Posterior cingulate gyrus (tissue), 11 donors: Measurements from ENCODE around the gene NMRAL1.

ENCODE experiments used
- DNase-seq, 10 donors: peaks; one replicate each; pipeline versions ENCODE4 v3.0.0 to v3.0.0-alpha.2; 2020 to 2021; ENCODE audit warnings: mixed read lengths in 3 of 10
- intact Hi-C: fragments of 100-400 bp; cut with DNase I; formaldehyde crosslinking; loops from one replicate; pipeline ENCODE4 v1.15.1; 2023

NMRAL1 gene

DNA sequence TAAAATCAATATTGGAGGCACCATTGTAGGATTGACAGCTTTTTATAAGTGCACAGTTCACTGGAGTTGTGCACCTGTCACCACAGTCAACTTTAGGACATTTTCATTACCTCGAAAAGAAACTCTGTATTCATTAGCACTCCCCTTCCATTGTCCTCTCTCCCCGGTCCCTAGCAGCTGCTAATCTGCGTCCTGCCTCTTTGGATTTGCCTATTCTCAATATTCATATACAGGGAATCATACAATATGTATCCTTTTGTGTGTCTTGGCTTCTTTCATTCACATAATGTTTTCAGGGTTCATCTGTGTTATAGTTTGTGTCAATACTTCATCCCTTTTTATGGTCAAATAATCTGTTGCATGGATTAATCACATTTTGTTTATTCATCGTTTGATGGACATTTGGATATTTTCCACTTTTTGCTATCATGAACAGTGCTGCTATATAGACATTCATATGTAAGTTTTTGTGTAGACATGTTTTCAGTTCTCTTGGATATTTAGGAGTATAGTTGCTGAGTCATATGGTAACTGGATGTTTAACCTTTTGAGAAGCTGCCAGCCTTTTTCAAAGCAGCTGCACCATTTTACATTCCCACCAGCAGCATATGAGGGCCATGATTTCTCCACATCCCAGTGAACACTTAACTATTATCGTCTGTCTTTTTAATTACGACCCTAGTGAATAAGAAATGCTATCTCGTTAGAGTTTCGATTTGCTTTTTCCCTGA, 38.9 kb downstream of the NMRAL1 start:
- intact Hi-C loops: no loop called here
- no peak for DNase-seq

DNA sequence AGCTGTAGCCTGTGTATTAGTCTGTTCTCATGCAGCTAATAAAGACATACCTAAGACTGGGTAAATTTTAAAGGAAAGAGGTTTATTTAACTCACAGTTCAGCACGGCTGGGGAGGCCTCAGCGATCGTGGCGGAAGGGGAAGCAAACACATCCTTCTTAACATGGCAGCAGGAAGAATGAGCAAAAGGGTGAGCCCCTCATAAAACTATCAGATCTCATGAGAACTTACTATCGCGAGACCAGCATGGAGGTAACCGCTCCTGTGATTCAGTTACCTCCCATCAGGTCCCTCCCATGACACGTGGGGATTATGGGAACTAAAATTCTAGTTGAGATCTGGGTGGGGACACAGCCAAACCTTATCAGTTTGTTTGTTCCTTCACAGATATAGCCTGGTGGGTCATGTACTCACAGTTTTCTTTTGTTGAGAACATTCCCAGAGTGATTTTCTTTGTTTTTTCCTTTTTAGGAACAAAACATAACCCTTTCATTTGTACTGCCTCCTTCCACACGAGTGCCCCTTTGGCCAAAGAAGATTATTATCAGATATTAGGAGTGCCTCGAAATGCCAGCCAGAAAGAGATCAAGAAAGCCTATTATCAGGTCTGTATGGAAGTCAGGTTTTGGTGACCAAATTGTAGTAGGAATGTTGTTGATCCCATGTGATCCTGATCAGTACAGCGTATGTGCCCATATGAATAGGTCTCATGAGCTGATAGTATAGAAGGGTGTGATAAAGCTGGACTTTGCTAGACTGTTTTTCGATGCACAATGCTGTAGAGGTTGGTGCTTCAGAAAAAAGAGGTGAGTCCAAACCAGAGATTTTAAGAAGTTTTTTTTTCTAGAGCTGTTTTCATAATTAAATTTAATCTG, 40.3 kb downstream of the NMRAL1 start:
- intact Hi-C loops: no loop called here
- DNase-seq: no peak

DNA sequence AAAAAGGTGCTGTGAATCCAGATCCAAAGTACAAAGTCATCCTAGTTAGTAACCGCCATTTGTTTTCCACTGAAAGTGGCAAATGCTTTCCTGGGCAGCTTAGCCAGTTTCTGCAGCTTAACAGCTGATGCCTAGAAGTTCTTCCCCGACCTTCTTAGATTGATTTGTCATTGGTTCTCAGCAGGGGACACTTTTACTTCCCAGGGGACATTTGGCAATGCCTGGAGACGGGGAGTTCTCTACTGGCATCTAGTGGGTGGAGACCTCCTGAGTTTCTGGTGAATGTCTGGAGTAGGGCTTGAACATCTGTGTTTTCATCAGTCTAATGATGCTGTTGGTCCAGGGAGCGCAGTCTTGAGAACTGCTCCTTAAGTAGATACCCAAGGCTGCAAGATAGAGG, 41.2 kb downstream of the NMRAL1 start:
- intact Hi-C loops: no loop called here

DNA sequence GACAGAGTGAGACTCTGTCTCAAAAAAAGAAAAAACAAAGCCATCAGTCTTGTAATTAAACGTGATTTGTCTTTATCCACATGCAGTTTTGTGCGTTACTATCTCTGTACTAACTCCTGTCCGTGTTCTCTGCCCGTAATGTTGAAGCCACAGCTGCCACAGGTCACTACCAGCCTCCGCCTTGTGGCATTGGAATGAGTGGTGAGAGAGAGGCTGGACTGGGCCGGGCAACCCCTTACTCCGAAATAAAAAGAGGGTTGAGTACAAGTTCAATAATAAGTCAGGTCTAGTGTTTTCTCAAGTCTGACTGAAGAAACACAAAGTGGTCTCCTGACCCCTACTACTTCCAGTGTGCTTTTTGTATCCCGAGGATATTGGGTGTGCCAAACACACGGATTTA, 43.4 kb downstream of the NMRAL1 start:
- intact Hi-C loops: no loop called here

More for the DNA sequence above, 41.2 kb downstream of the NMRAL1 start:
- no peak for DNase-seq

DNA sequence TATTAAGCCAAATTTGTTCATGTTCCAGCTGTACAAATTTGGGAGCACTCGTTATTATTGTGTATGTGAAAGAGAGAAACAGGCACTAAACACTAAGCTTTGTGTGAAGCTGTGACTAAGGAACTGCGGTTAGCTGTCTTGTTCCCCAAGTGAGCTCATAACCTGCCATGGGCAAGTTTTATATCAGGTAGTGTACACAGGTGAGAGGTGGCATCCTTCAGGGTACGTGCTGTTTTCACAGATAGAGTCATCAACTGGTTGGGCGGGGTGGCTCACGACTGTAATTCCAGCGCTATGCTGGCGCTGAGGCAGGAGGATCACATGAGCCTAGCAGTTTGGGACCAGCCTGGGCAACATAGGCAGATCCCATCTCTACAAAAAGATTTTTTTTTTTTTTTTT, 45.9 kb downstream of the NMRAL1 start:
- DNase-seq: peak in 1 of 10 donors; percentile 29
- intact Hi-C loops: no loop called here

More for the DNA sequence above, 43.4 kb downstream of the NMRAL1 start:
- peak in 1 of 10 donors; percentile 51 for DNase-seq

DNA sequence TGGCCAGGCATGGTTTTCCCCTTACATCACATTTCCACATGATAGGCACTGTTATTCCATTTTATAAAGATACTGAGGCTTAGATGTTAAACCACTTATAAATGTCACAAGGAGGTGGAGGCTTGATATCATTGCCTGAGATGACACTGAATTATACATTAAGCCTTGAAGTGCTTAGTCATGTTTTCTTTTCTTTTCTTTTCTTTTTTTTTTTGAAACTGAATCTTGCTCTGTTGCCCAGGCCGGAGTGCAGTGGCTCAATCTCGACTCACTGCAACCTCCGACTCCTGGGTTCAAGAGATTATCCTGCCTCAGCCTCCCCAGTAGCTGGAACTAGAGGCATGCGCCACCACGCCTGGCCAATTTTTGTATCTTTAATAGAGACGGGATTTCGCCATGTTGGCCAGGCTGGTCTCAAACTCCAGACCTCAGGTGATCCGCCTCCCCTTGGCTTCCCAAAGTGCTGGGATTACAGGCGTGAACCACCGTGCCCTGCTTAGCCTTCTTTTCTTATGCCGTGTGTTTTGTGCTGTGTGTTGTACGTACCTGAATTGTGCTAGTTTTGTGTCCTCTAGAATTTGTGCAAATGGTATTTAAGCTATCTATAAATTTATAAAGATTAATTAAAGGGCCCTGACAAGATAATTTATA, 47.6 kb downstream of the NMRAL1 start:
- intact Hi-C loops: no loop called here
- peak in 2 of 10 donors; percentile 19 to 21 for DNase-seq

DNA sequence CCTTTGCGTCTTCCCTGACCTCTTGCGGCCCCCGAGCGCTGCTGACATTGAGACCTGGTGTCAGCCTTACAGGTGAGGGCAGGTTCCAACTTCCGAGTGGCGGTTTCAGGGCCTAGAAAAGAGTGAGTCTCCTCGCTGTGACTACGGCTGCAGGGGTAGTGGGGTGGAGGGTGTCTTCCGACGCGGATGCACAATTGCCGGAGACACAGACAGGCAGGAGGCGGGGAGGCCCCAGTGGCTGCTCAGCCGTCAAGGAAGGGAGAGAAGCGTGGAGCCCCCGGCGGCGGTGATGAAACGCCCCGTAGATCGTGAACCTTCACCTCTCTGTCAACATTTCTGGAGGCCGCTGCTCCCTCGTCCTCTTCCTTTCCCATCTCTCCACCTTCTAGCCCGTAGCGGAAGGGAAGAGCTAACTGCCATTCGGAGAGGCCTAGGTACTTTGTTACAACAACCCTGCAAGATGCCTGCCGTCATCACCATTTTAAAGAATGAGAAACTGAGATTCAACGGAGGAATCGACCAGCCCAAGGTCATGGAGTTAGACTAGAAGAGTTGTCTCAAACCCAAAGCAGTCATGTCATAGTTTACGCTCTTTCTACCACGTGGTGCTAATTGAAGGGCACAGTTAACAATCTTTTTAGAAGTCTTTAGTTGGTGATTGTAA, 48.3 kb downstream of the NMRAL1 start:
- intact Hi-C loops: no loop called here
- DNase-seq: peak in 1 of 10 donors; percentile 82

DNA sequence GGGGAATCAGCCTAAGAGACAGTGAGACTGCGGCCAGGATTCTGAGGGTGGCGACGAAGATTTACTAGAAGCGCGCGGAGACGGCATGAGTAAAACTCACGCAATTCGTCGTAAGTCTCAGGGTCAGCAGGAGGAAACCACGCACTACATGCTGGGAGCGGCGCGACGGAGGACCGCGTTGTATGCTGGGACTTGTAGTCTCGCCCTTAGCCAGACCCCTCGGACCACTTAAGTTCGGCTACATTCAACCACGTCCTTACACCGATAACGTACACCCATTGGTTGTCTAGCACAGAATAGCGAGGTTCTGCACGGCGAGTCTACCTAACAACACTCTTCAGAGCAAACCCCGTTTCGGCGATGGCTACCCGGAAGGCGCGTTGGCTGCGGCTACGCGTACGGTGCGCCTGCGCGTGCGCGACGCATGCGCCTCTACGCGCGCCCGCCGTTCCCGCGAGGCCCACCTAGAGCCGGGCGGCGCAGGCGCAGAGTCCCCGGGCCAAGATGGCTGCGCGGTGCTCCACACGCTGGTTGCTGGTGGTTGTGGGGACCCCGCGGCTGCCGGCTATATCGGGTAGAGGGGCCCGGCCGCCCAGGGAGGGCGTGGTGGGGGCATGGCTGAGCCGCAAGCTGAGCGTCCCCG, 48.9 kb downstream of the NMRAL1 start, which contains the start of gene DNAJA3:
DNAJA3 (plus strand) TSS at position 491 of the 643 bp plus-strand sequence; CDS start at position 505, 14 bp downstream.
- DNase-seq: peak; percentile 84 to 98 (median 90)
- intact Hi-C loops: no loop called here

DNA sequence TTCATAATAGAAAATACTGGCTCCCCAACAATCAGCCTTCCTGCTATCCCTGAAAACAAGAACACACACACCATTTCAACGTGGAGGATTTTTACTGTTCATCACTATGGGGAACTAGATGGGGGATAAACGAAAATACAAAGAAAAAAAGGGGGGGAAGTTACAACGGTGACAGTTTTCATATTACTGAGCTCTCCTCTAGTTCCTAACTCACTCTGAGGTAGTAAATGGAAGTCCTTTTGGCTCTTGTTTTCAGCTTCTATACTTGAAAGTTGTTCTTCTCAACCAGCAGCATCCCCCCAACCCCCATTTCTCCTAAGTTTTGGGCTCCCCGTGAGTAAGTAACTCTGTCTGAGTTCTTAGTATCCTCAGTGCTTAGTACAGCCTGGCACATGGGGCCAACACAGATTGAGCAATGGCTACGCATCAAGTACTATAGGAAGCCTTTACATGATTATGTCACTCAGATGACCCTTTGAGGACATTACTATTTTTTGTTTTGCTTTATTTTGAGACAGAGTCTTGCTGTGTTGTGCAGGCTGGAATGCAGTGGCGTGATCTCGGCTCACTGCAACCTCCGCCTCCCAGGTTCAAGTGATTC, 53.8 kb downstream of the NMRAL1 start:
- intact Hi-C loops: no loop called here
- peak in 1 of 10 donors; percentile 22 for DNase-seq

DNA sequence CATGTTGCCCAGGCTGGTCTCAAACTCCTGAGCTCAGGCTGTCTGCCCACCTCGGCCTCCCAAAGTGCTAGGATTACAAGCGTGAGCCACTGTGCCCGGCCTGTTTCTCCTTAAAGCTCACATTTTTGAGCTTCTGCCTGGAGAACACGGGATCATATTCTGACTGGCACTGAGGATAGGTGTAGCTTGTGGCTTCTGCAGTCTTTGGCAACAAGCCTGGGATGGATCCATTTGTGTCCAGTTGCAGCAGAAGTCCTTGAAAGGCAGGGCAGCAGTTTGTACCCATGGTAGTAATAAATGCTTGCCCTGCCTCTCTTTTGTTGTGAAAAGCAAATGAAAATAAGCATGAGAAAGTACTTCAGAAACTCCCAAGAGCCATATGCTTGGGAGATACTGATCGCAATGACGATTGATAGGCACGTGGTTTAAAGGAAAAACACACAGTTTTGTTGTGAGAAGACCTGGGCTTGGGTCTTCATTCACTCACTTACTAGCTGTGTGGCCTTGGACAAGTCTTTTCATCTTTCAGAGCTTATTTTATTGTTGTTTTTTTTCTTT, 54.9 kb downstream of the NMRAL1 start:
- peak in 2 of 10 donors; percentile 7 to 18 for DNase-seq
- intact Hi-C loops: no loop called here

DNA sequence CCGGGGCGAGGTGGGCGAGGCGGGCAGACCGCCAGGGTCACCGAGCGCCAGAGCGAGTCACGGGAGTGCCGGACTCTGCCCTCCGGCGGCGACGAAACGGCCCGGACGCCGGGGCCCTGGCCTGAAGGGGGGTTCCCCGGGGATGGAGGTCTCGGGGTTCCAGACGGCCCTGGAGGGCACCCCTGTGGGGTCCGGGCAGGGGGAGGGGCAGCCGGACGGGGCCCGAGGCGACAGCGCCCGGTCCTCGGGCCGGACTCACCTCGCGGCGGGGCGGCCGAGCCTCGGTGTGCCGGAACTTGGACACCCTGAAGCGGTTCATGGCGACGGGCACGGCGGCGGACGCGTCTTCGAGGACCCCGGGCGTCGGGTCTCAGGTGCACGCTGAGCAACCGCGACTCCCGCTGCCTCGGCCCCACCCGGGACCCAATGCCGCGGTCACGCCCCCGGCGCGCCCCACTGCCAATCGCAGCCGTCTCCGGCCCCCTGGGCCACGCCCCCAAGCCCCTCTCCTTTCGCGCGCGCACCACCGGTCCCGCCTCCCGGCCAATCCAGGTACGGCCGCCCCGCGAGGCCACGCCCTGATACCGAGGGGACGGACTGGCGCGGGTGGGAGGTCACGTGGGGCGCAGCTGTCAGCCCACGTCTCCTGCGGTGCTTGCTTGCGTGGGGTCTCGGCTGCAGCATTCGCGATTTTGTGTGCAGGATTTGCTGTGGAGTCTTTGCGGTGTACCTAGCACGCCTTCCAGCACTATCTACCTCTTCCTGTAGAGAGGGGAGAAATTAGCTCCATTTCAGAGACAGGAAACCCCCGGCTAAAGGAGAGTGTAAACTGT, 58.0 kb downstream of the NMRAL1 start, which contains the start of gene CORO7:
CORO7 (minus strand) TSS at position 397 of the 833 bp plus-strand sequence; CDS start at position 319, 78 bp downstream.
- intact Hi-C loops: no loop called here
- DNase-seq: peak; percentile 96 to 100 (median 98)

DNA sequence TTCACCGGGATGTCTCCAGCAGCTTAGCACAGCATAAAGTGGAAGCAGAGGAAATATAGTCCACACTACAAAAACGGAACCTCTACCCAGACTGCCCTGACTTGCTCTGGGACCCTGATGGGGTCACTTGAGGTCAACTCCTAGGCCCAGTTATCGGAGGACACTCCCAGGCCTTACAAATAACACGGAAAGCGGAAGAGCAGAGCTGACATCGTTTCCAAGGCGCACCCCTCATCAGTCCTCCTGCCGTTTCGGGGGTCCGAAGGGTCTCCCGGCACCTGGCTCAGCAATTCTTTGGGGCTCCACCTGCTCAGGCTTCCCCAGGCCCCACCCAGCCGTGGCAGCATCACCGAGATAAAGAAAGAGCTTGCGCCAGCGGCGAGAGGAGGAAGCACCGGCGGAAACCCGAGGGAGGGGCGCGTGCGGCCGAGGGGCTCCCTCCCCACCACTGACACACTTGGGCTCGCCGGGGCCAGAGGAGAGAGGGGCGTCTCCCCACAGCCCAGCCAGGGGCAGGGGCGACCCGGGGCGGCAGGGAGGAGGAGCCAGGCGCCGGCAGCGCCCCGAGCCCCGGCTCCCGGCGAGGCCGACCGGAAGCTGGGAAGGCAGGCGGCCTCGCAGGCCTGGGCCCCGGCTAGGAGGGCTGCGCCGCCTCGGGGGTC, 58.8 kb downstream of the NMRAL1 start:
- peak in 8 of 10 donors; percentile 35 to 92 (median 50) for DNase-seq
- intact Hi-C loops: no loop called here

DNA sequence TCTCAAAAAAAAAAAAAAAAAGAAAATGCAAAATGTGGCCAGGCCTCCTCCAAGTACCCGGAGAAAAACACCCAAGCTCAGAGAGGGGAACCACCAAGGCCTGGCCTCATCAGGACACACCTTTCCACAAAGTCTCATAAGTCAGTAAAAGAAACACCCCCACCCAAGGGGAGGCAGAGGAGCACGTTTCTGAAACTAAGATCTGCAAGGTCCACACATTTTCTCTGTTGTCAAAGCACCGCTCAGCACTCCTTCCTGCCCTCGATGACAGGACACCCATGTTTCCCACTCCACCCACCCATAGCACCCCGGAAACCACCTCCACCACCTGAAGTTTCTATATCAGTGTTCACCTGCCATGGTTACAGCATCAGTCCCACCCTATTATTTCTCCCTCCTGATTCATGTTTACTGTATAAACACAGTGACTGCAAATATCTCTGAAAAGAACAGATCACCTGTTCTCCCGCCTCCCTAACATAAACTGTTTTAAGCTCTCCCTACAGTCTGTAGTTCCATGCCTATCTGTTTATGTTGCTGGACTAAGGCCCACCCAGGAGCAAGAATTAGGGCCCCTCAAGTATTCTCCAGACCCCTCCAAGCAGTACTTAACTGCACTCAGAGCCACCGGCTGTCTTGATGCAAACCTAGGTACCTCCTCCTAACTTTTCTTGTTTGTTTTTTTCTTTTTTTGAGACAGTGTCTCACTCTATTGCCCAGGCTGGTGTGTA, 60.1 kb downstream of the NMRAL1 start:
- no peak for DNase-seq
- intact Hi-C loops: no loop called here

DNA sequence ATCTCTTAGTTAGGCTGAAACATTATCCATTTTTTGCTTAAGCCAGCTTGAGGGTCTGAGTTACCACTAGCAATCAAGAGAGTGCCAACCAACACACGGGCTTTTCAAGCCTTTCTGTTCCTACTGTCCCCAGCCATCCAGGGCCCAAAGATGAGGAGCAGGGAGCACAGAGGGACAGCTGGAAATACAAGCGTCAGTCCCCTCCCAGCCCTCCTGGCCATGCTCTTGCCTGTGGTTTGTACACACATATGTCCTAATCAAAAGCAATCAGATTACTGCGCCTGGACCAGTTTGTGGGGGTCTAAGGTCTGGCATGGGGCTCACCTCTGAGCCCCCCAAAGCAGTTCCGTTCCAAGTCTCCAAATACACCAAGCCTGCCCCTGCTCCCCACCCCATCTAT, 61.6 kb downstream of the NMRAL1 start:
- intact Hi-C loops: no loop called here
- peak in 2 of 10 donors; percentile 21 to 55 for DNase-seq

DNA sequence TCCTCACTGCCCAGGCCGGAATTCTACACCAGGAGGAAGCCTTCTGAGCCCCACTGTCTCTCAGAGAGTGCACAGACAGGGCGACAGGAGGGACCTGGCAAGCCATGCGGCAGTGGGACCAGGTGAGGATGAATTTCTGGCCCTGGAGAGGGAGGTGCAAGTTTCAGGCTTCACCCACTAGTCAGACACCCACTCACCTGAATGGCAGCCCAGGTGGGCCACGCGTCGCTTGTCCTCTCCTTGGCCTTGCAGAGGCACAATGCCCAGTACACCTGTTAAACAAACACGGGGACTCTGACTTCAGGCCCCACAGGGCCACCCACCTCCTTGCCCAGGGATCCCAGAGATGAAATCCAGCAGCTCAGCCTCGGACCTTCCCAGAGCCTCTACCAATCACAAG, 62.3 kb downstream of the NMRAL1 start:
- intact Hi-C loops: no loop called here
- DNase-seq: no peak
